Testis (tissue), 3 donors: Measurements from ENCODE around the gene ERF. TPM values are rescaled to one million over a fixed set of nuclear protein-coding genes. Genes with fewer than 3 reads are reported as not detected.

Experiments
- DNase-seq: peaks from one replicate; pipeline ENCODE4 v3.0.0-alpha.2; 2019
- H3K27ac ChIP-seq, 2 donors: fragments of 200-600 bp; sonication (generic); one replicate each; pipeline ENCODE4 v1.5.1; 2019
- H3K27me3 ChIP-seq: fragments of 200-600 bp; sonication (generic); one replicate; pipeline ENCODE4 v1.5.1; 2019
- H3K36me3 ChIP-seq: fragments of 200-600 bp; sonication (generic); one replicate; pipeline ENCODE4 v1.5.1; 2017; ENCODE audit warnings: low read depth; ENCODE audit errors: missing control alignments
- H3K4me1 ChIP-seq: fragments of 200-600 bp; sonication (generic); one replicate; pipeline ENCODE4 v1.5.1; 2019
- H3K4me3 ChIP-seq, 2 donors: fragments of 200-600 bp; sonication (generic); one replicate each; pipeline ENCODE4 v1.5.1; 2017 to 2019
- H3K9me3 ChIP-seq: fragments of 200-600 bp; sonication (generic); one replicate; pipeline ENCODE4 v1.5.1; 2017
- POLR2A ChIP-seq: fragments of 450-650 bp; IDR thresholded peaks from one replicate; pipeline ENCODE4 v1.6.1; 2017; ENCODE audit warnings: antibody characterized with exemption, mild to moderate bottlenecking, moderate library complexity
- WGBS, 2 donors: methylation state at CpG; one replicate each; pipeline ENCODE4 v1.1.5; 2018; 5-methylcytosine and 5-hydroxymethylcytosine counted together
- intact Hi-C: fragments of 100-400 bp; cut with DNase I; formaldehyde crosslinking; loops from one replicate; pipeline ENCODE4 v1.15.1; 2023; ENCODE audit warnings: low total_unique reads
- polyA plus RNA-seq: library from polyadenylated mRNA; stranded (reverse); fragments of 350-450 nt; fragmentation: Illumina TruSeq; extraction: RNeasy Lipid Tissue Mini Kit (QIAGEN cat#74804); gene quantifications from one replicate; pipeline ENCODE4 v1.2.3, GENCODE V29; 2014; ENCODE audit warnings: low read depth, low replicate concordance; ENCODE audit not compliant: insufficient read depth
- total RNA-seq, 2 donors: library from RNA; depleted of rRNA; stranded (reverse); fragments of >200 nt; gene quantifications; one replicate each; pipeline ENCODE4 v1.2.3, GENCODE V29; 2016
- TF ChIP-seq, protein P1 (sequence below), 3 experiments: fragments of 450-650 bp in 2 of 3; fragments of 200-600 bp in 1 of 3; sonication (generic) in 1 of 3; IDR thresholded peaks; one replicate each; pipeline ENCODE4 v1.5.1; 2016 to 2019; ENCODE audit warnings: antibody characterized with exemption in 3 of 3, mild to moderate bottlenecking in 2 of 3, moderate library complexity in 1 of 3

The ERF gene
- total and polyA plus RNA-seq, 3 donors from 2014 or later, result 59.6 to 120 (median 85.4) TPM

DNA sequence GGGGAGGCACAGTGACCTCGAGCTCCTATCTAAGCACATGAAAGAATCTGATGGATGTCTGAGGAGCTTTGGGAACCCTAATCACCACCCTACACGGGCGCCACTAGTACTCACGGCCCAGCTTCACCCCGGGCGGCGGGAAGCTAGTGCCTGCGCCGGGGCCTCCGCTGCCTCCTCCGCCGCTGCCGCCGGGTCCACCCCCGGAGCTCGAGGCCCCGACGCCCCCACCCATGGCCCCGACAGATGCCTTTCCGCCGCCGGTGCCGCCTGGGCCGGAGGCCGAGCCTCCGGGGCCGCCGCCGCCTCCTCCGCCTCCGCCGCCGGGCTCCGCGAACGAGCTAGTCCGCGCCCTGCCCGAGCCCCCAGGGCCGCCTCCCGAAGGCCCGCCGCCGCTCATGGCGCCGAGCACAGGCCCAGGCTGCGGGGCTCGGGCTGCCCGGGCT is 12.8 kb downstream of the ERF start:
- WGBS, 2 donors, result 0 to 1% methylated on average over 11 to 21 of the region's 49 CpGs
- intact Hi-C loops, result no loop called here
- DNase-seq, result no peak
- Histone ChIP-seq H3K9me3 (no peaks in the 10 kb centered on the region), H3K36me3 (no peaks in the 10 kb centered on the region), H3K27ac (peak overlapping the region; percentile 27 to 90), H3K4me3 (peak overlapping the region; percentile 76 to 94), H3K4me1 (peaks cover 39% of the 10 kb centered on the region), H3K27me3 (no peaks in the 10 kb centered on the region)
- no peak for TF ChIP-seq POLR2A
- TF ChIP-seq, protein P1, sequence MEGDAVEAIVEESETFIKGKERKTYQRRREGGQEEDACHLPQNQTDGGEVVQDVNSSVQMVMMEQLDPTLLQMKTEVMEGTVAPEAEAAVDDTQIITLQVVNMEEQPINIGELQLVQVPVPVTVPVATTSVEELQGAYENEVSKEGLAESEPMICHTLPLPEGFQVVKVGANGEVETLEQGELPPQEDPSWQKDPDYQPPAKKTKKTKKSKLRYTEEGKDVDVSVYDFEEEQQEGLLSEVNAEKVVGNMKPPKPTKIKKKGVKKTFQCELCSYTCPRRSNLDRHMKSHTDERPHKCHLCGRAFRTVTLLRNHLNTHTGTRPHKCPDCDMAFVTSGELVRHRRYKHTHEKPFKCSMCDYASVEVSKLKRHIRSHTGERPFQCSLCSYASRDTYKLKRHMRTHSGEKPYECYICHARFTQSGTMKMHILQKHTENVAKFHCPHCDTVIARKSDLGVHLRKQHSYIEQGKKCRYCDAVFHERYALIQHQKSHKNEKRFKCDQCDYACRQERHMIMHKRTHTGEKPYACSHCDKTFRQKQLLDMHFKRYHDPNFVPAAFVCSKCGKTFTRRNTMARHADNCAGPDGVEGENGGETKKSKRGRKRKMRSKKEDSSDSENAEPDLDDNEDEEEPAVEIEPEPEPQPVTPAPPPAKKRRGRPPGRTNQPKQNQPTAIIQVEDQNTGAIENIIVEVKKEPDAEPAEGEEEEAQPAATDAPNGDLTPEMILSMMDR (IDR thresholded peaks at IDR 0.05), result no peak

DNA sequence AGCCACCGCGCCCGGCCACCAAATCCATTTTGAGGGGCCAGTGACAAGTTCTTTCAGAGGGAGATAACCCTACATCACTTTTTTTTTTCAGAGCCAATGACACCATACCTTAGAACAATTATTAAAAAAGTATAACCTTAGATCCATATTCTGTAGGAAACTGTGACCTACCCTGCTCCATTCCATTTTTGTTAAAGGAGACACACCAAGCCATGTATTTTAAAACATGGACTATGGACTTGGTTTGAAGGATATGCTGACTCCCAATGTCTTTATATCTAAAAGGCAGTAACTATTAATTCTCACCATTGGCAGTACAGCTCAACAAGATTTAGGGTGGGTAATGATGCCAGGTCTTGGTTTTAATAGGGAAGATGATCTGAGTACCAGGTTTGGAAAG is 13.6 kb downstream of the ERF start:
- Histone ChIP-seq H3K27ac (no peak overlapping the region), H3K4me1 (peaks cover 32% of the 10 kb centered on the region), H3K9me3 (no peaks in the 10 kb centered on the region), H3K27me3 (no peaks in the 10 kb centered on the region), H3K36me3 (no peaks in the 10 kb centered on the region), H3K4me3 (peak overlapping the region in 1 of 2 donors; percentile 76)
- DNase-seq, result no peak
- TF ChIP-seq, protein P1 (IDR thresholded peaks at IDR 0.05), result no peak
- WGBS, 2 donors, result 83 to 86% methylated on average over 3 of the region's 3 CpGs
- intact Hi-C loops, result no loop called here

DNA sequence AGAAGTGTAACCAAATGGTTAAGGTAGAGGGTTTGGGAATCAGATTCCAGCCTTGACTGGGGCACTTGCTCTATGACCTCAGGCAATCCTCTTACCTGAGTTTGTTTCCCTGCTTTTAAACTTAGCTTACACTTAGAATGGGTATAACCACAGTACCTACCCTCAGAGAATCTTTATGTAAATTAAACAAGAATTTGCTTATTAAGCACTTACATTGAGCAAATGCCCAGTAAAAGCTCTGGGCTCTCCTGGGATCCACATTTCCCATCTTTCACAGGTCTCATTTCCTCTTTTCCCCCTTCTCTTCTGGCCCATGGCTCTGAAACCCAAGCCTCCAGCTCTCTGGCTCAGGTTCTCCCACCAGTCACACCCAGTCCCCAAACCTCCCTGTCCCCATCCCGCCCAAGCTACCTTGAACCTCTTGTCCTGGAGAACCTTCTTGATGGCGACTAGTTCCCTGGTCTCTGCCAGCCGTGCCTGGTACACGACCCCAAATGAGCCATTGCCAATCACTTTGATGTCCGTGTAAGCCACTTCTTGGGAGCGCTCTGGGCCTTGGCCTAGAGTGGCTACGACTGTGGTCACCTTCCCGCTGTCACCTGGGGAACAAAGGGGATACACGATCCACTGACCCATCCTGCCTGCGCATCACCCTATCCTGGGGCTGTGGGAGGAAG is 15.2 kb downstream of the ERF start:
- 86 to 93% methylated on average over 10 of the region's 10 CpGs for WGBS, 2 donors
- no peaks in the 10 kb centered on the region for H3K27me3 ChIP-seq
- DNase-seq, result no peak
- H3K4me1 ChIP-seq, result peaks cover 19% of the 10 kb centered on the region
- no peak overlapping the region for H3K4me3 ChIP-seq
- TF ChIP-seq POLR2A, result no peak
- TF ChIP-seq, protein P1 (IDR thresholded peaks at IDR 0.05), result no peak
- no peaks in the 10 kb centered on the region for H3K9me3 ChIP-seq
- no peaks in the 10 kb centered on the region for H3K36me3 ChIP-seq
- intact Hi-C loops, result no loop called here
- H3K27ac ChIP-seq, result no peak overlapping the region

DNA sequence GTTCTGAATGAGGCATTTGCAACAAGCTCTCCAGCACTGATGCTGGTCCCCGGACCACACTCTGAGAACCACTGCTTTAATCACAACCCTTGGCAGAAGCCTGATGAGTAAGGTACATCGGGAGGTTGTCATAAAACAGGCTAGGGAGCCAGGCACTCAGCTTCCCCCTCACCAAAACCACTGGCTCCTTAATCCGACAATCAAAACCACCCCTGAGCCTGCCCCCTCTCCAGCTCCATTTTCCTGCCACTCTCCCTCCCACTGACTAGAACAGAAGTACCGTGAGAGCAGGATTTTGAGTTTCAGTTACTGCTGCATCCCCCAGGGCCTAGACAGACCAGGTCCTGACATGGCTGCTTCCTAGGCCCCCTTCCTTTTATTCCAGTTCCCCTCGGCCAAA is 19.7 kb downstream of the ERF start:
- H3K4me3 ChIP-seq, result no peak overlapping the region
- peaks cover 4% of the 10 kb centered on the region for H3K4me1 ChIP-seq
- no peak for DNase-seq
- WGBS, 2 donors, result 80 to 87% methylated on average over 5 of the region's 5 CpGs
- no peaks in the 10 kb centered on the region for H3K36me3 ChIP-seq
- no peak for TF ChIP-seq POLR2A
- TF ChIP-seq, protein P1 (IDR thresholded peaks at IDR 0.05), result no peak
- H3K27ac ChIP-seq, result no peak overlapping the region
- intact Hi-C loops, result no loop called here
- H3K27me3 ChIP-seq, result no peaks in the 10 kb centered on the region
- no peaks in the 10 kb centered on the region for H3K9me3 ChIP-seq

DNA sequence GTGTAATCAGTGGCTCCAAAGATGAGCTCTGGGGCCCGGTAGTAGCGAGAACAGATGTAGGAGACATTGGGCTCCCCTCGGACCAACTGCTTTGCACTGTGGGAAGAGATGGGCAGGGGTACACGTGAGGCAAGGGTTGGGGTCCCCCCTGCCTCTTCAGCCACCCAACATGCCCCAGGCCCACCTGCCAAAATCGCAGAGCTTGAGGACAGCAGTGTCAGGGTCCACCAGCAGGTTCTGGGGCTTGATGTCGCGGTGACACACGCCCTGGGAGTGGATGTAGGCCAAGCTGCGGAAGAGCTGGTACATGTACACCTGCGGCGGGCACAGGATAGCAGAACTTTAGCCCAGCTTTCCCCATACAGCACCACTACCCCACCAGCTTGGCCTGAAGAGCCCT is 20.6 kb downstream of the ERF start:
- Histone ChIP-seq H3K27ac (no peak overlapping the region), H3K36me3 (no peaks in the 10 kb centered on the region), H3K27me3 (no peaks in the 10 kb centered on the region), H3K4me3 (no peak overlapping the region), H3K4me1 (peaks cover 4% of the 10 kb centered on the region), H3K9me3 (no peaks in the 10 kb centered on the region)
- WGBS, 2 donors, result 88 to 93% methylated on average over 7 to 11 of the region's 11 CpGs
- TF ChIP-seq, protein P1 (IDR thresholded peaks at IDR 0.05), result no peak
- no peak for TF ChIP-seq POLR2A
- intact Hi-C loops, result no loop called here
- no peak for DNase-seq
